GM18502 (cell line): ENCODE results near the gene OR10A3.

ENCODE experiments used
- ATAC-seq: cut with Tn5 transposase; IDR thresholded peaks from one replicate; pipeline ENCODE4 v1.9.1; 2021; ENCODE audit warnings: mild to moderate bottlenecking; ENCODE audit not compliant: unreplicated experiment, poor library complexity

OR10A3 gene

GRCh38 chr11:7944123-7944522, 2.6 kb upstream of the OR10A3 start:
- no peak for ATAC-seq

DNA sequence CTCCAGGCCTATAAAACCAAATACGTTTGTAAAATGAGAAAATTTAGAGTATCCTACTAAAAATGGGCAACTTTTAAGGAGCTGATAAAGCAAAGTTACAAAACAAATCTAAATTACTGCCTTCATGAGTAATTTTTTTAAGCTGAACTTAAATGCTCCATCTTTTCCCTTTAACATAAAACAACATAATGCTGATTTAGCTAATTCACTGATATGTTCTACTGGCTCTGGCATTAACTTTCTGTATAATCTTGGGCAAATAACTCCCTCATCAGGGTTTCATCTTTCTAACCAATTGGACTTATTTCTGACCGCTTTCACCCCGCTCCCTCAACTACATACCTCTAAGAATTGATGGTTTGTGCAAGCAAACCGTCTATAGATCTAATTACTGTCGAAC, 362 bp downstream of the OR10A3 start:
- ATAC-seq = no peak

- no peak for ATAC-seq
Measured at GRCh38 chr11:7936615-7937014, 4.9 kb downstream of the OR10A3 start.

DNA sequence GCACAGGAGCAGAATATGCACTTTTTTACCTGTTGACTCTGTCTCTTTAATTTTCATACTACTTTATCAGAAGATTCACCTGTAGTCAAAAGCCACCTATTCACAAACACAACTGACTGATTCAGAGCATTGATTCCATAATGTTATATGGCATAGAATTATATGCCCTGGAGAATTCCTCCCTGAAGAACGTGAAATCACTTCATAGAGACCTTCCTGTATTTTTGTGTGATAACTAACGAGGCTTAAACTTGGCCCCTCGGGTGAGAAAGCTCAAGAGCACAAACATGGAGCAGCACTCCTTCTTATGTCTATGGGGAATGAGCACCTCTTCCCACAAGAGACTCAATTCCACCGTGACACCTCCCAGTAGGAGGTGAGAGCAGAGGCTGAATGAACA, 10.3 kb downstream of the OR10A3 start, which contains the start of gene OR10A6:
Gene OR10A6, minus strand, starts transcription at position 101 of the 400 bp plus-strand sequence. CDS start 2,606 bp downstream, outside the sequence.
- no peak for ATAC-seq

- ATAC-seq = no peak
Measured at GRCh38 chr11:7927635-7928034, 13.9 kb downstream of the OR10A3 start.

DNA sequence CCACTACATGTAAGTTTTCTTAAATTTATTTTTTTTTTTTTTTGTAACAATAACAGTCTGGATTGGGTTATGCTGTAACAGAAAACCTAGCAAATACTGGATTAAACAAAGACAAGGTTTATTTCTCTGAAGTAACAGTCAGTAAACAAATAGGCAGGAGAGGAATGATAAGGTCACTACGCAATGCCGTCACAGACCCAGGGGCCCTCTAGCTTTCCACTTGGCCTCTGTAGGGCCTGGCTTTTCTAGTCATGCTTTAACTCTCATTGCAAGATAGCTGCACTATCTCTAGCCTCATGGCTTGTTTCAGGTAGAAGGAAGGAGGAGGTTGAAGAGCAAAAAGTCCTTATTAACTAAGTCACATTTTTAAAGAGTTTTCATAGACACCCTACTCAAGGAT, 17.0 kb downstream of the OR10A3 start:
- ATAC-seq = no peak

DNA sequence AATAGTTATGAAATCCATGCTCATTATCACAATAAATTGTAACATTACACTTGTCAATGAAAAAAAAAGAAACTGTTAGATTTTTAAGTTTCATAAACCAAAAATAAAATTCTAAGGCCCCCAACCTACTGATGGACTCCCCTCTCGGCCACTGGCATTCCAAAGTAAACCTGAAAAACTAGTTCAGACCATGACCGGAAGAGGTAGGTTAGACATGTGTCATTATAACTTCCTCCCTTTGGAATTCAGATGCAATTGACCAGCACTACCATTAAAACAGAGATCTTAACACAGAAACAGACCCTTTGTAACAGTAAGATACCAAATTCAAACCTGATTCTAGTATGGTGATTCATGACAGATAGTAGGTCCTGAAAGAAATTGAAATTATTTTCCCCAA, 23.4 kb downstream of the OR10A3 start:
- no peak for ATAC-seq

GRCh38 chr11:7911011-7911410, 30.5 kb downstream of the OR10A3 start:
- no peak for ATAC-seq

- ATAC-seq = no peak
Measured at GRCh38 chr11:7910286-7910788, 31.2 kb downstream of the OR10A3 start.

DNA sequence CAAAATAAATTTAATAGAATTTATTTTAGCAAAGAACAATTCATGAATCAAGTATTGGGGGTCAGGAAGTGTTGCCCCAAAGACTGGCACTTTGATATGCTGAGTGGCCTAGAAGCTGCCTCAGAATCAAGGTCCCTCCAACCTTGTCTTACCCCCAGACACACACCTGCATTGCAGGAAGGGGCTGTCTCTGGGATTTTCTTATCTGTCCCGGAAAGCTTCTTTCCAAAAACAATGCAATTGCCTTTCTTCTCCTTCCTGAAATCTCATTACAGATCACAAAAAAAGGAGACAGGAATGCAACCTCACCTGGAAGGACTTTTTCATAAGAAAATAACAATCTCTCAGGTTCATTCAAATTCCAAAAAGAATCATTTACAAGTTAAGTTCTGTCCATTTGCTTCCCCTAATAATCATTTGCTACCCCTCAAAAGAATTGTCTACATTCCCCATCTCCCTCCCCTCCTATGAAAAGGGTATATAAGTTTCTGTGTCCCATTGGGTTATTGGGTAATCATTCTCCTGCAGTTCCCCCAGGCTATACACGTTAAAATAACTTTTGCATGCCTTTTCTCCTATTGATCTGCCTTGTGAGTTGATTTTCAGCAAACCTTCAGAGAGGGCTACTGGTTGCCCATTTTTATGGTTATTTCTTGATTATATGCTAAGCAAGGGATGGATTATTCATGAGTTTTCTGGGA, 31.8 kb downstream of the OR10A3 start:
- no peak for ATAC-seq

- ATAC-seq = no peak
Measured at GRCh38 chr11:7907121-7907520, 34.4 kb downstream of the OR10A3 start.

GRCh38 chr11:7906481-7906880, 35.0 kb downstream of the OR10A3 start:
- no peak for ATAC-seq

- ATAC-seq = no peak
Measured at GRCh38 chr11:7905961-7906429, 35.5 kb downstream of the OR10A3 start.

DNA sequence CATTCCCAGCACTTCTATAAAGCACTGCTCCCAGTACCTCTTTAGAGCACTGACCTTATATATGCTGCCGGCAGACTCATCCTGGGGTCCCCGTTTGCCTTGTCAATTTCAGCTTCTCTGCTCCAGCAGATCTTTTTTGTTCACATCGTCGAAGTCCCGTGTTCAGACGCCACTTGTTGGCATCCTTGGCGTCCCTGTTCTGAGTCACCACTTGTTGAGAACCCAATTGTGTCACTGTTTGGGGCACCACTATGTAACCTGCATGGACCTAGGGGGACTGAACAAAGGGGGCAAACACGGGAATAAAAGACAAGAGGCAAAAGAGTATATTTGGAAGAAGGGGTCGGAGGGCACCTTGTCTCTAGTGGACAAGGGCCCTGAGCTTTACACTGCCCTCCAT, 36.0 kb downstream of the OR10A3 start:
- ATAC-seq = no peak

GRCh38 chr11:7904917-7905316, 36.6 kb downstream of the OR10A3 start:
- no peak for ATAC-seq

- no peak for ATAC-seq
Measured at GRCh38 chr11:7903940-7904339, 37.6 kb downstream of the OR10A3 start.

DNA sequence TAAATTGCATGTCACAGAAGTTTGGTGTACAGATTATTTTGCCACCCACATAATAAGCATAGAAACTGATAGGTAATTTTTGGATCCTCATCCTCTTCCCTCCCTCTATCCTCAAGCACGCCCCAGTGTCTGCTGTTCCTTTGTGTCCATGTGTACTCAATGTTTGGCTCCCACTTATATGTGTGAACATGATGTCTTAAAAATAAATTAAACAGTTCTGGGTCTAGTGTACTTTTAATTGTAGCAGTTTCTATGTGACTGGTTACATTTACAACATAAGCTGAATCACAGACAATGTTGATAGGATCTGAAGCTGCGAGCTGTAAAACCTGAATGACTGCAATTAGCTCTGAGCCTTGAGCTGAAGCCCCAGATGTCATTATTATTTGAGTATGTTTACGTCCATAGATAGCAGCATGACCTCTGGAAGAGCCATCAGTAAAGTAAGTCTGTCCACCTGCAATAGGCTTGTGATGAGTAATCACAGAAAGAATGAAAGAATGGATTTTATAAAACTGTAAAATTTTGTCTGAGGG, 40.1 kb downstream of the OR10A3 start:
- ATAC-seq = no peak

GRCh38 chr11:7900686-7901085, 40.8 kb downstream of the OR10A3 start:
- ATAC-seq = no peak

DNA sequence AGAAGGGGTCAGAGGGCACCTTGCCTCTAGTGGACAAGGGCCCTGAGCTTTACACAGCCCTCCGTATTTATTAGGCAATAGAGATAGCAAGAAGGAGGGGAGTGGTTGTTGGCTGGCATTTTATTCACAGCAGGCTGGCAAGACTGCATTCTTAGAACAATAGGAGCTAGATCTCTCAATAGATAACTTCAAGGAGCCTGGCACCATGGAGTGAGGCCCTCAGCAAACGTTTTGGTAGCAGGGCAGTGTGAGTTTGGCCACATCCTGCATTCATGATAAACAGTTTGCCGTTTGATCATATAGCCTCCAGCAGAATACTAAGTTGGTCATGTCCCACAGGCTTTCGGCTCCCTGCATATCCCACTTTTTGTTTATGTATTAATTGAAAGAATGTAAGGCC, 42.1 kb downstream of the OR10A3 start:
- no peak for ATAC-seq

GRCh38 chr11:7898666-7899283, 42.7 kb downstream of the OR10A3 start:
- no peak for ATAC-seq

- no peak for ATAC-seq
Measured at GRCh38 chr11:7896009-7896785, 45.3 kb downstream of the OR10A3 start.
